HG02798 (cell line): ENCODE measurements around the gene QSOX1.
A peak's percentile ranks its signal among the peaks of the same experiment; 100 is the strongest.

Source experiments
- ATAC-seq: cut with Tn5 transposase; IDR thresholded peaks from one replicate; pipeline ENCODE4 v1.9.1; 2021; ENCODE audit warnings: mild to moderate bottlenecking; ENCODE audit not compliant: unreplicated experiment, poor library complexity

The QSOX1 gene

DNA sequence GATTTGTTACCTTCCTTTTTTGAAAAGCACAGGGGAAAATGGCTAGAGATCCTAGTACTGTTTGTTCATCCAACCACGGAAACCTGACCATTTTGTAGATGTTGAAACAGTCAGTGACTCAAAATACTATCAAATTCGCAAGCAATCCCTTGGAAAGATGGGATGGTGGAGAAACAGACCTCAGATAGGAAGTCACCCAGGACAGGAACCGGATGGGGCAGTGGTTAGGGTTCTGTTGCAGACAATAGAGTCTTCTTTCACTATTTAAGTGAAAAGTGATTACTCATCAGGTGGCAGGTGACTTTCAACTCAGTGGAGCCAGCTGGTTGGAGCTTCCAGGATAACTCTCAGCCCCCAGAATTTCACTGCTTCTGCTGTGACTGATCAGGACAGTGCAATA lies 92.4 kb downstream of the QSOX1 start:
- ATAC-seq = no peak

DNA sequence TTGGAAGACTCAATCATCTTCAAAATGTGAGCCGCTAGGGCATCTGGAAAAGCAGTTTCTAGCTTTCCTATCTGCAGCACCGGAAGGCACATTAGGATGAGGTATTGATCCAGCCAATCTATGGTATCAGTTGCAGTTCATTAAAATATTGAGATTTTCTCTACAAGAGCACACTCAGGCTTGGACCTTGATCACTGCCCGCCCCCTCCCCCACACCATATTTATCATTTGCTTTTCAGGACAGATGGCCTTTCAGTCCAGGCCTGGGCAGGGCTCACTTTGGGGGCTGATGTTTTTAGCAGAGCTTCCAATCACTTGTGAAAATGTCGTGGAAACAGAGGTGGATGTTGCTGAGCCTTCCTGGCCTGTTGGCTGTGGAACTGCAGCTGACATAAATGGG lies 92.9 kb downstream of the QSOX1 start:
- ATAC-seq = no peak

DNA sequence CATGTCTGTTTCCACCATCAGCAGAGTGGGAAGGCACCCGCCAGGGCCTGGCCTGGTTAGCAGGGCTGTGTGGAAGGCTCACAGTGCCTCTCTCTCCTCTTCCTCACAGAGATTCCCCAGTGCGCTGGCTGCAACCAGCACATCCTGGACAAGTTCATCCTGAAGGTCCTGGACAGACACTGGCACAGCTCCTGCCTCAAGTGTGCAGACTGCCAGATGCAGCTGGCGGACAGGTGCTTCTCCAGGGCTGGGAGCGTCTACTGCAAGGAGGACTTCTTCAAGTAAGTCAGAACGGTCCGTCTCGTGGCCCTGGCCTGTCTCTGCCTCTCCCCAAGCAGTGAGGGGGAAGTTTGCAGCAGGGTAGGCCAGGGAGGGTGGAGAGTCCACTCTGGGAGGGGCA lies 93.5 kb downstream of the QSOX1 start:
- no peak for ATAC-seq

DNA sequence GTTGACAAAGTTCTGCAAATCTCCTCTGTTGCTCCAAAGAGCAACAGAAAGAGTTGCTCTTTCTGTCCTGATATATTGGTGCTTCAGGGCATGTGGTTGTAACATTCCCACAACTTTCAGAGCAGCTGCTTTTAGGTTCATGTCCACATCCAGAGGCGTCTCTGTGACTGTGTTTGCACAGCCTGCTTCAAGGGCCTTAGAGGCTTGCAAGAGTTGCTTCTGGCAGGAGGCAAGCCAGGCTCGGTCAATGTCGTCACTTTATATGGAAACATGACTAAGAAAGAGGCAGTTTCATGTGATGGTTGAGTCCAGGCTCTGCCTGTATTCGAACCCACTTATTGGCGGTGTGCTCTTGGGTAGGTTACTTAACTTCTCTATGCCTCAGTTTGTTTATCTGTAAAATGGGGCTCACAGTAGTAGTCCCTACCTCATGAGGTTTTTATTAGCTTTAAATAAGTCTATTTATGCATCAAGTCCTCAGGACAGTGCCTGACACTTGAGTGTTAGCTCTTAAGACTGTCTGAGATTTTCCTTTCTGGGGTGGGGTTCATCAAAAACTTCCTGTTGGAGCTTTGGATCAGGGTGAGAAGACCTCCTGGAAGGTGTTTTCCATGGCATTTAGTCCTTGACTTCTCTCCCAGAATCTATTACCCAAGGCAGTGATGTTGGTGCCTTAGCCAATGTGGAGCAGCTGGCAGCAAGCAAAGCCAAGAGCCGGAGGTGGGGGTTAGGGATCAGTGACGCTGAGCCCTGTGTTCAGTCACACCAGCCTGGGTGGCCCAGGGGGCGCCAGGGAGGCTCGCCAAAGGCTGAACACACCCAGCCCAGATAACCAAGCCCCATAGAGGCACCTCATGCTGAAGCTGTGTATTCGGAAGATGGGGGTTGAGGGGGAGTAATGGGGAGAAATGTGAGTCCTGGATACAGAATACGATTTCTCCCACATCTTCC lies 94.3 kb downstream of the QSOX1 start:
- ATAC-seq = no peak

DNA sequence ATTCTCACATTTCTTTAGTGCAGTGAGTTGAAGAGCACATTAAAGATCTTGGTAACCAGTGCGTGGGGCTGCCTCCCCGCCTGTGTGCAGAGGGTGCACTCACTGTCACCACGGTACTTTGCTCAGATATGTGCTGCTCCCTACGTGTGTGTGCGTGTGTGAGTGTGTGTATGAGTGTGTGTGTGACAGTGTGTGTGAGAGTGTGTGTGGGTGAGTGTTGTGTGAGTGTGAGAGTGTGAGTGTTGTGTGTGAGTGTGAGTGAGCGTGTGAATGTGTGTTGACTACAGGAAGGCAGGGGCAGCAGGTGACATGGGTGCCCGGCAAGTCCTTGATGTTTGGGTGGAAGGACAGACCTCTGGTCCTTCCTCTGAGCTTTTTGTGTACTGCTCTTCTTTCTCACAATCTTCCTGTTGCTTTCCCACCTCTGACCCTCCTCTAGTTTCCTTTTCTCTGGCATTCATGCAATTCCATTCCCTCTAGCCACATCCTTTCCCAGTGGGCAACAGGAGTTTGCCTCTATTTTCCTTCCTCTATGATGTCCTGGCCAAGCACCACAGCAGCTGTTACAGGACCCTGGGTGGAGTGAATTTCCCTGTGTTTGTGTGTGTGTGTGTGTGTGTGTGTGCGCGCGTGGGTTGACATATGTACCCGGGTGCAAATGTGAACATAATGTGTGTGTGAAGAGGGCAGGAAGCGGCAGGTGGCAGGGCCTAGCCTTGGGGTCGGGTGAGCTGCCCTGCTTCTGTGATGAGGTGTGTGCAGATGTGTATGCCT lies 95.2 kb downstream of the QSOX1 start:
- ATAC-seq = no peak

DNA sequence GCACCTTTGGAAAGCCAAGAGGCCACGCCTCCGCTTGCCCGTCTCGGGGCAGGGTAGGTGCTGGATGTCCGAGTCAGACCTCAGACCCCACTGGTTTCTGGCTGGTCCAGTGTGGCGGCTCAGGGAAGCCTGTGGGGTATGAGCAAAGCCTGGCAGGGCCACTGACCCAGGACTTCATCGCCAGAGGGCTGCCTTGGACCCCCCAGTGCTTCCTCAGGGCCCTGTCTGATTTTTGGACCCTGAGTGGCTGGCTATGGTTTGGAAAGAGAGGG lies 95.8 kb downstream of the QSOX1 start:
- ATAC-seq = no peak

DNA sequence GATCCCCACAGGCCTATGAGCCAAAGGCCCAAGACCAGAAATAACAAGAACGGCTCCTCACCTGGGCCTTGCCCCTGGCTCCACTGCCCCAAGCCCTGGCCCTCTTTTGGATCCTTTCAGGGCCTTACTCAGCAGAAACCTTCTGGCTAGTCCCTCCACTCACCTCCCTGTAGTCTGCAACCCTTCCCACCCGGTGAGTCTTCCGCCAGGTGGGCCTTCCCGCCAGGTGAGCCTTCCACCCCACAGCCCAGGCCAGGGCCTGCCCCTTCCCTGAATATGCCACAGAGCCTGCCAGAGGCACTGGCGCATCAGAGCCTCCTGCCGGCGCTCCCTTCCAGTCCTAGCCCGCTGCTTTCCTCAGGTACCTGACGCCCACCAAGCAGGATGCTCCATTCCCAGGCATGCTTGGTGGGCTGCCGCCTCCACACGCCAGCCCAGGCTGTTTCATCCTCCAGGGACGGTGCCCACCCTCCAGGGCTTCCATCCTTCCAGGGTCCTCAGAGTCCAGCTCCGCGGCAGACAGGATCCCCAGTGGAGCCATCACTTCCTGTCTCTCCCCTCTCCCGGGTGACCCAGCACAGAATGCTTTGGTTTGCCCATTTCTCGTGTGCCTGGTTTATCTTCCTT lies 96.3 kb downstream of the QSOX1 start:
- ATAC-seq = no peak

DNA sequence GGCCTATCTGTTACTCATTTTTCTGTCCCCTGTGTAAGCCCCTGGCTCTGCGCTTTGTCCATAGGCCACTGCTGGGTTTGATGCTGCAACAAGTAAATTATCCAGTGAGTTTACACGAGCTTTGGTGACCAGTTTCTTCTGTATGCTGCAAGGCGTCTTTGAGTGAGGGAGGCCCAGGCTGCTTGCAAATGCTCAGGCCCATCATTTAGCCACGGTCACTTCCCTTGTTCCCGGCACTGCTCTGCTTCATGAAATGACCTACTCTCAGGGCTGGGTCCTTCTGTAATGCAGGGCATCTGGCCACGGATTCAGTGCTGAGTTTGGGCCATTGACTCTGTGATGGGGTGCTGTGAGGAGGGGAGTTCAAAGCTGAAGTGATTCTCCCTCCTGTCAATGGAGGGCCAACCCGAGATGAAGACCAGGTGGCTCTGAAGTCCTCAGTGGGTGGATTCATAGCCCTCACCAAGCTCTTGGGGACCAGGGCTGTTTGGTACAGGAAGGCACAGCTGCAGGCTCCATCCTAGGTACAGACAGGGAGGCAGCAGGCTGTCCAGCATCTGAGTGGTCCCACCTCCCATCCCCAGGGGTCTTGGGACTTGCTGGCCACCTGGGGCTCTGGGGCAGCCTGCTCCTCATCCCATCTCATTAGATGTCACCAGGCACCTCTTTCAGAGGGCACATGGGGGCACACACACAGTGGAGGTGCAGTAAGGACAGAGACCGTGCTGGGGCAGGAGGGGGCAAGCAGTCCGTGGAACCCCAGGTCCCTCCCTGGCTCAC lies 97.0 kb downstream of the QSOX1 start:
- ATAC-seq = no peak

DNA sequence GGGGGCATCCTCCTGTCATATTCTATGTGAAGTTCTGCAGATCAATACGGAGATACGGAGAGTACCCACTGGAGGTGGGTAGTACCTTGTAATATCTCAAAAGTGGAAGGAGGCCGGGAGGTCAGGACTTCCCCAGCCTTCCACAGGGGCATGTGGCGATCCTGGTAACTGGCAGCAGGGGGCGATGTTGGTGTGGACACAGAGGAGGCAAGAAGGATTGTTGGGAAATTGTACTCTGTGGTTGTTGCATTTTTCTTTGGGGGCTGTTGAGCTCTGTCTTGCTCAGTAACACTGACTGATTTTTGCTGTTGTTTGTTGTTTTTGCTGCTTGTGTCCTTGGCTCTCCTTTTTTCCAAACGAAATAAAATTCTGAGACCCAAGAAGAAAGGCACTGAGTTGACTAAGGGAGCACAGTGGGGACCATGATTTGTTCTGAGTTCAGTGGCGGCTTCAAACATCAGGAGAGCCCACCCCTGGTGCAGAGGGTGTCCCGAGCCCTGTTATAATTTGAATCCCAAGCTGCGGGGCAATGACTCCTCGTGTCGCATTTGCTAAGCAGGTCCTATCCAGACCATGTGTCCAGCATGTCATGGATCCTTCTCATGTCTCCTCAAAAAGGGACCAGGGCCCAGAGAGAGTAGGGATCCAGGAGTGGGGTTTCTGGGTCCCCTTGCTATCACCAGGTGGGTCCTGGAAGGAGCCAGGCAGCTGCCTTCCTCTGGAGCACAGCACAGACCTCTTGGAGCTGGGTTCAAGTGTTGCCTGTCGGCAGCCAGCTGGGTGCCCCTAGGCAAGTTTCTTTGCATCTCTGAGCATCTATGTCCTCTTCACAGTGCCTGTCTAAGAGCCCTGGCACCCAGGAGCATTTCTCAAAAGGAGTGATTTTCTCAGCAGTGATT lies 98.2 kb downstream of the QSOX1 start:
- ATAC-seq = peak; percentile 79
